ENCODE data around the gene ATP11A.
"Not testable (repeated sequence)": the region's sequence is repeated elsewhere in the genome, so short reads cannot be mapped to it uniquely, and the experiment has no call there.

The ATP11A gene

DNA sequence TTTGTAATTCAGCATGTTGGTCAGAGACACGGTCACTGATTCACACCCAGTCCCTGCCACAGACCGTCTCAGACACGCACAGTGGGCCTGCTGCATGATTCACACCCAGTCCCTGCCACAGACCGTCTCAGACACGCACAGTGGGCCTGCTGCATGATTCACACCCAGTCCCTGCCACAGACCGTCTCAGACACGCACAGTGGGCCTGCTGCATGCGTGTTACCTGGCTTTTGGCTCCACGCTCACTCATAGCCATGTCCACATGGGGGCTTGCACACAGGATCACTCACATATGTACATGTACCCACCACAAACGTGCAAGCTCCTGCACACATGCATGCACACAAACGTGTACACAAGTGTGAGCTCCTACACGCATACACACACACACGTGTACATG lies 194.9 kb downstream of the ATP11A start:
- not testable (repeated sequence) for FAIRE-seq

DNA sequence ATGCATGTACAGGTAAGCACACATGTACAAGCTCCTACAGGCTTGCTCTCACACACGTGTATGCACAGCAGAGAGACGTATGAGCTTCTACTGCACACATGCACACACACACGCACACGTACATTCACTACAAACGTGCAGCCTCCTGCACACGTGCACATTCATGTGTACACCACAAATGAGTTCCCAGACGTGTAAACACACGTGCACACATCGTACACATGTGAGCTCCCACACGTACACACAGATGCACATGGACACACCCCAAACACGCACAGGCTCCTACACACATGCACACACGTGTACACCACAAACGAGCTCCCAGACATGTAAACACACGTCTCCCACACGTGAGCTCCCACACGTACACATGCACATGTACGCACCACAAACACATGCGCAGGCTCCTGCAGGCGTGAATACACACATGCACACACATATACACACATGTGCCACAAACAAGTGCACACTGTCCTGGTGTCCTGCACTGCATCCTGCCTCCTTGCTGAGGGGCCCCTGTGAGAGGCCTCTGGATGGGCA lies 195.5 kb downstream of the ATP11A start:
- no peak for FAIRE-seq

DNA sequence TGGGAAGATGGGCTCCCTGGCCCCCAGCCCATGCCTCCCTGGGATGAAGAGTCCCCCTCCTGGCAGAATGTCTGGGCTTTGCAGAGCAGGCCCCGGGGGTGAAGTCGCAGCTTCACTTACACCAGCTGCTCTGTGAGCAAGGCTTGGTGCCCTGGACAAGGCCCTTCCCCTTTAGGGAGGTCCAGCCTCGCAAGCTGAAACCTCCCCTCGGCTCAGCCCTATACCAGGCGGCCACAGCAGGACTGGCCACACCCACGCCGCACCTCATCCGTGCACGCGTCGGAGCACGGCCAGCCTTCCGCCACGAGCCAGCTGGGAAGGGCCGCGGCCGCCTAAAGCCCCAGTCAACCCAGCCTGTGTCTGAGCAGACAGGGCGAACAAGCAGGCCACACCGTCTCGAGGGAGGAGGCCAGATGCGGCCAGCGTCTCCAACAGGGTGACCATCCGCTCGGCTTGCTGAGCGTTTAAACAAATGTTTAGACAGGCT lies 196.0 kb downstream of the ATP11A start:
- FAIRE-seq: no peak

DNA sequence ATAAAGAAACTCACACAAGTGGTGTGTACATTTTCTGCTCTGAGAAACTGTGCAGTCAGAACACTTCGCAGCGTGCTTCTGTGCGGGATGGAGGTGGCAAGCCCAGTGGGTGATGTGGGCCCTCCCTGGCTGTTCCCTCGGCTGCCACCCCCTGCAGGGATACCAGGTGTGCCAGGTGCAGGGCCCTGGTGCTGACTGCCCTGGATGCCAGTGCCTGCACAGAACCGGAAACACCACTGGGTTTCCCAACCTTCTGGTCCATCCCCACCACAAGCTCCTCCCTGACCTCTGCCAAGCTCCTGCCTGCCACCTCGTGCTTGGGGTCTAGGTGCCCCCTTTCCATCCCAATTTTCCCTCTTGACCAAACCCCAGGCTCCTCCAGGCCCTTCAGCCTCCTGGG lies 197.3 kb downstream of the ATP11A start:
- no peak for FAIRE-seq

DNA sequence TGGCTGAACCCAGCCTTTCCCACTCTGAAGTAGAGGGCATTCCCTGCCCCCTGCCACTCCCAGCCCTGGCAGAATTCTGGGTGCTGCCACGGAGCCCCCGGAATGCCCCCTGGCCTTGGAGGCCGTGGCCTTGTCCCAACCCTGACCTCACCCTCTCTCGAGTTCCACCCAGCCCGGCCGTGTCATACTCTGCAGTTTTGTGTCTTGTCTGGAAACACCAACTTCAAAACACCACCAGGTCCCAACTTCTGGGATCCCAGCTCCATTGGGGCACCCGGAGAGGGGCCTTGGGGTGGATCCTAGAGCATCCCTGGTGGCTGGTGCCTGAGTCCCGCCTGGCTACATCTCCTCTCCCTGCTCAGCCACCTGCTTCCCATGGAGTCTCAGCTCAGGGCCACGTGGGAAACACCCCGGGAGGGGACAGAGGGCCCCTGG lies 197.7 kb downstream of the ATP11A start:
- no peak for FAIRE-seq

DNA sequence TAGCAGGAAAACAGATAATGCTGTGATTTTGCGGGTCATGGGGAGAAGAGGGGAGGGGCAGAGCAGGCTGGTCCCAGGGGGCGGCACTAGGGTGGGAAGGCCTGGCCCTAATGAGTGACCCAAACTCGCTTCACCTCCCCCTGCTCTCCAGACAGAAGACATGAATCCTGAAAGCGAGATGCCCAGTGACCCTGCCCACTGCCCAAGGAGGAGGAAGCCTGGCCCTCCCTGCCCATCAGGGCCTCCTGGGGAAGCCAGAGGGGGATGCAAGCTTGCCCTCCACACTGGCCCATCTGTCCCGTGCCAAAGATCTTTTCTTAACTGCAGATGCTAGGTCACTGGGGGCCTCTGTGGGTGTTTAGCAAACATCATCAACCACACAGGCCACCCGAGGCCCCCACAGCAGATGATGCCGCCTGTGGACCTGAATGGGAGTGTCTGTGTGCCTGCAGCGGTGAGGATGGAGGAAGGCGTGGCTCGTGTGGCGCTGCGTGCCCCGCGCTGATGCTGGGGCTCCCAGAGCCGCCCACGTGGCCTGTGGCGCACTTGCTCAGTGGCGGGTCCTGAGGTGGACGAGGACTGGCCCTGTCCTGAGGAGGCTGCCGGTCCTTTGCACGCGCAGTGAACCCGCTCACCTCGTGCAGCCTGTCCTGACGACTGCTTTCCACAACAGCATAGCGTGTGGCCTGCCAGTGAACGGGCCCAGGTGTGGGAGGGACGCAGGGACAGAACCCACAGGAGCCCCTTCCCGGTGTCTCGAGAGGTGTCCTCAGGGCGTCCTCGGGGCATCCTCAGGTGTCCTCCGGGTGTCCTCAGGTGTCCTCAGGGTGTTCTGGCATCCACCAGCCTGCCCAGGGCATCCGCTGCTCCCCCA lies 198.6 kb downstream of the ATP11A start:
- FAIRE-seq: no peak

DNA sequence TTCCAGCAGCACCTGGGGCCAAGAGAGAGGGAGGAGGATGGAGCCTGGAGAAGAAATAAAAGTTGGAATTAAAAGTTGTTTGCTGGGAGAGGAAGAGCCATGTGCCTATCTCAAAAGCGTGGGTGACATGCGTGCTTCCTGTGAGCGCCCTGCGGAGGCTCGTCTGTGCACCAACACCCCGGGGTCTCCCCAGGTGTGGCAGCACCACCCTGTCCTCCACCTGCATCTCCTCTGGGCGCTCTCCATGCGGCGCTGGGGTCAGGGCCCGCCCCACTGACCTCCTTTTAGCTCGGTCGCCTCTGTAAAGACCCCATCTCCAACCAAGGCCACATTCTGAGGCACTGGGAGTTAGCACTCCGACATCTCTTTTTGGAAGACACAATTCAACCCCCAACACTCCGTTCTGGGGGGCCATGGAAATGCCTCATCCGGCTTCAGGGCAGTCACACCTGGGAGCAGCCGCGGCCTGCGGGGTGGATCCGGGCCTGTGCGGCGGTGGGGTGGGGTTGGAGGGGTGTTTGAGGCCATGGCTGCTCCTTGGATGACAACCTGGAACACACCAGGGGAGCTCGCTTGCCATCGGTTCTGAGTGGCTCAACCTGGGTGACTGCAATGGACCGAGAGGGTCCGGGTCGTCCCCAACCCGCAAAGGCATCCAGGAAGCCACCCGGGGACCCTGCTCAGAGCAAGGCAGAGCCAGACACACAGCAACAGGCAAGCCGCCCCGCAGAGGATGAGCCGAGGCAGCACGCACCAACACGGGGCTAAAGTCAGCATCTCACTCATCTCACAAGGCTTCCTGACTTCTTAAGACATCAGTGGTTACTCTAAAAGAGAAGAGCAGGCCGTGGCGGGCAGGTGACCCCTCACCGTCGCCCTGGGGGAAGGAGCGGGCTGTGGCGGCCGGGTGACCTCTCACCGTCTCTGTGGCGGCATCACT lies 199.8 kb downstream of the ATP11A start:
- FAIRE-seq: no peak

DNA sequence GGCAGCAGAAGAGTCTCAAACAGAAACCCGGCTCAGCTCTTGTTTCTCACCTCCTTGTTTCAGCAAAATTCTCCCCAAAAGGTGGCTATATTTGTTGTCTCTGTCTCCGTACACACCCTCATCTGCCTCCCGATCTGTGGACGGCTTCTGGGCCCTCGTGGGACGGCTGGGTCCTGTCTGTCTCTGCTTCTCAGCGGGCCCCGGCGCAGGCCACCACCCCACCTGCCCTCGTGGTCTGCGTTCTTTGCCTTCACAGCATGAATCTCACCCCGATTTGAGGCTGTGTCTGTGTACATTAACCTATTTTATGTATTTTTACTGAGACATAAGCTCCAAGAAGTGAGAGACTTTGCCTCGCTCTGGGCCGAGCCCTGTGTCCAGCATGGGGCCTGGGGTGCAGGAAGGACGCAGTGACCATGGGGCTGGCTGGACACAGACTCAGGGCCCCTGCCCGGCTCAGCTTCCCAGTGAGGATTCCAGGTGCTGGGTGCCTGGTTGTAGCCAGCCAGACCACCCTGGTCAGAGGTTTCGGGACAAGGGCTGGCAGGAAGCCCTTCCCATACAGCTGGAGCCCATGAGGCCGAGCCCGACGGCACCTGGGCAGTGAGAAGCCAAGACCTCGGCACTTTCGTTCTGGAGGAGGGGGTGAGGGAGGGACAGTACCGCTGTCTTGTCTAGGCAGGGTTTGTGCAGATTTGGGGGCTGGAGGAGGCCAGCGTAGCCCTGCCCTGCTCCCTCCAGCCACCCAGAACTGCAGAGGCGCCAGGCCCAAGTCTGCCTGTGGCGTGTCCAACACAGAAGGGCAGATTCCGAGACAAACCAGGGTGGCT lies 200.7 kb downstream of the ATP11A start:
- FAIRE-seq: no peak

DNA sequence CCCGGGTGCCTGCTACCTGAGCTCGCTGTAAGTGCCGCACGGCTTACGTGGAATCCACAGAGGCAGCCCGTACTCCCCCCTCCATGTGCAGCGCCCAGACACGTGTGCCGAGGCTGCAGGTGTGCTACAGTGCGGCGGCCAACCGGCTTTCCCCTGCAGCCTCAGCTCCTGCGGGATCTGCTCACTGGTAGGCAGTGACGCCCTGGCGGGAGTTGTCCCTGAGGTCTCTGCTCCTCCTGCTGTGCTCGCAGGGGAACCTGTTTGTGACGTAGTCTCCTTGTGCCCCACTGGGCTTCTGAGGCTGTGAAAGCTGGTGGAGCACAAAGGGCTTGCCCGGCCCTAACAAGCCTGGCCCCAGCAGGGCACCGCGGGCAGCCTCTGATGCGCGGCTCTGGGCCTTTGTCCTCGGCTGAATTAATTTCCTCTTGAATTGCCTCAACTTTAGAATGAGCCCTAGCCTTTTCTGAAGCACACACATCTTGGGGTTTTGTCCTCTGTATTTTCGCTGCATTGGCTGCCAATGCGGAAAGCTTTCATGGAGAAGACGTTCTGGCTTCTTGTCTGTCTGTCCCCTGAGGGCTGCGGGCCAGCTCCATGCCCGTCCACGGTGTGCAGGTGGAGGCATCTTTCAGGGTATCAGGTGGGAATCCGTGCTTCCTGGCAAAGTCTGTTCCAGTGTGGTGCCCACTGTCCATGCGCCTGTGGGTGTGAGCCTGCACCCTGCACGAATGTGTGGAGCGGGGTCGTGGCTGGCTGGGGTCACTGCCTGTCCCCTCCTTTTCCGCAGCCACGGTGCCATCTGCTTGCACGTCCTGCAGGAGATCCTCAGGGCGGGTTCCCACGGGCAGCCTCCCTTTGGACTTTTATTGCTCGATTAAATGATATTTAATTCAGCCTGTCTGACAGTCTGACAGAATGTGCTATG lies 201.9 kb downstream of the ATP11A start:
- no peak for FAIRE-seq

DNA sequence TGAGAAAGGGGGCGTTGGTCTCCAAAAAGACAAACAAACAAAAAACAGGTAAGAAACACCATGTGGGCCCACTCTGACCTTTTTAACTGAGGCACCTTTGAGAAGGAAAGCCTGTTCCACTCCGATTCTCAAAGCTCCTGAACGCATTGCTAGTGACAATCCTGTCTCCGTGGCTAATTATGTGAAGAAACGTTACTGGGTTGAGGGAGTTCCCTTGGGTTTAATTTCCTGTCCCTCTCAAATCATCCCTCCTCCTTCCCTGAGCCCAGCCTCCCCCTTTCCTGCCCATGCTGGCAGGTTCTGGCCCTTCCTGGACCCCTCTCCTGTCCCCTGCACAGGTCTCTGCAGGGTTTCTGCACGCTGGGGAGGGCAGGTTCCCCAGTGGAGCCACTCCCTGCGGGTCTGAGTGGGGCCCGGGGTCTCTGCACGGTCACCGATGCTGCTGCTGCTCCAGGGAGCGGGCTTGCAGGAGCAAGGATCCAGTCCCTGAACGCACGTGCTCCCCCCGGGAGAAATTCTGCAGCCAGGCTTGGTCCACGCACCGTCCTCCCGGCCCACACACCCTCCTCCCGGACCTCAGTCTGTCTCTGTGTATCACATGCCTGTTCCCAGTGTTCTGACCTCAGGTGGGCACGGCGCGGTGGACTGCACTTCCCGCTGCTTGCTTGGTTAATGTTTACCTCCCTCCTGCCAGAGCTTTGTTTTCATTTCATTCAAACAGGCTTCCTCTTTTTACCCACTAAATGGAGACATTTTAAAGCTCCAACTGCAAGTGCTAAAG lies 202.8 kb downstream of the ATP11A start:
- FAIRE-seq: no peak

DNA sequence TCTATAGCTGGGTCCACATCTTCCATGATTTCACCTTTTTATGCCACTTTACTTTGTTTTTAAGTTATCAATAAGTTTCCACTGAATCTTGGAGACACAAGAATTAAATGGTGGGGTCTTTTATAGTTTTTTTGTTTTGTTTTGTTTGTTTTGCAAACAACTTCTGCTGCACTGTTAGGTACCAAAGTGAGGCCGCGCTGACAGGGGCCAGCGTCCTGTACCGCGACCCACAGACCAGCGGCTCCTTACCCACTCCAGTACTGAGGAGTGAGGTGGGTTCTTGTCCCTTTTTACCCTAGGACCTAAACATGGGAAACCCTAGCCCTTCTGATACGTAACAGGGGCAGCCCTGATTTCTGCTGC lies 203.3 kb downstream of the ATP11A start:
- FAIRE-seq: no peak

DNA sequence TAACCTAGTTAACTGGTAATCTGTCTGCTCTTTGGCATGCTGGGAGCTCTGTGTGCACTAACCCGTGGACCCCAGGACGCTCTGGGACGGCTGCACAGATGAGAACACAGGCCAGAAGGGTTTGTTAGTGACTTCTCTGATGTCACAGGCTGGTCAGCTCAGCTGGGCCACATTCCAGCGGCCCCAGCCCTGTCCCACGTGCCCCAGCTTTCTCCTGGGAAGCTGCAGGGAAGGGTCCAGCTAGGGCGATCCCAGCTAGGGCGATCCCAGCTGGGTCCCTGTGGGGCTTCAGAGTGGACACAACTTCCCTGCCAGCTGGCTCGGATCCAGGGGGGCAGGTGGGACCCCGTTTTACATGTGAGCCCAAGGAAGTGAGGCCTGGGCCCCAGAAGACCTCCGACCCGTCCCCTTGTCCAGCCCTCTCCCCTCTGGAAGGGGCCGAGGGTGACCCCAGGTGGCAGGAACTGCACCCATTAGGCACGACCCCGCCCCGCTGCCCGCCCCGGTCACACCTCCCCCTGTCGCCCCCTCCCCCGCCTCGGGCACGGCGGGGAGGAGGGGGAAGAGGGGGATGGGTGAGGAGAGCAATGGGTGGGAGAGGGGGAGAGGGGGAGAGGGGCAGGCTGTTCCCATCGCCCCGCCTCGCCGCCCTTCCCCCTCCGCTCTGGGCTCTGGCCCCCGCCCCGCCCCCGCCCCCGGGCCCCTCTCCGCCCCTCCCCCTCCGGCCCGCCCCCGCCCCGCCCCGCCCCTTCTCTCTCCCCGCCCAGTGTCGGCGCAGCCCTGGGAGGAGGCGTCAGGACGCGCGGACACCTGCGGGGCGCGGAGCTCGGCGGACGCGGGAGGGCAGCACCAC lies 204.0 kb downstream of the ATP11A start:
- no peak for FAIRE-seq

DNA sequence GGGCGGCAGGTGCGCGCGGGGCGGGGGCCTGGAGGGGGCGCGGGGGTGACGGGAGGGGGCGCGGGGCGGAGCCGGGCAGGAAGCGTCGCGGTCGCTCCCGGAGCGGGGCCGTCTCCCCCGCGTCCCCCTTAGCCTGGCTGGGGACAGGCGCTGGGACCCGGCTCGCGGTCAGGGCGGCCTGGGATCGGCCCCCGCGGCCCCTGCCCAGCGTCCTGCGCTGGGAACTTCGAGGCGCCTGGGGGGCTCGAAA lies 204.5 kb downstream of the ATP11A start:
- no peak for FAIRE-seq

DNA sequence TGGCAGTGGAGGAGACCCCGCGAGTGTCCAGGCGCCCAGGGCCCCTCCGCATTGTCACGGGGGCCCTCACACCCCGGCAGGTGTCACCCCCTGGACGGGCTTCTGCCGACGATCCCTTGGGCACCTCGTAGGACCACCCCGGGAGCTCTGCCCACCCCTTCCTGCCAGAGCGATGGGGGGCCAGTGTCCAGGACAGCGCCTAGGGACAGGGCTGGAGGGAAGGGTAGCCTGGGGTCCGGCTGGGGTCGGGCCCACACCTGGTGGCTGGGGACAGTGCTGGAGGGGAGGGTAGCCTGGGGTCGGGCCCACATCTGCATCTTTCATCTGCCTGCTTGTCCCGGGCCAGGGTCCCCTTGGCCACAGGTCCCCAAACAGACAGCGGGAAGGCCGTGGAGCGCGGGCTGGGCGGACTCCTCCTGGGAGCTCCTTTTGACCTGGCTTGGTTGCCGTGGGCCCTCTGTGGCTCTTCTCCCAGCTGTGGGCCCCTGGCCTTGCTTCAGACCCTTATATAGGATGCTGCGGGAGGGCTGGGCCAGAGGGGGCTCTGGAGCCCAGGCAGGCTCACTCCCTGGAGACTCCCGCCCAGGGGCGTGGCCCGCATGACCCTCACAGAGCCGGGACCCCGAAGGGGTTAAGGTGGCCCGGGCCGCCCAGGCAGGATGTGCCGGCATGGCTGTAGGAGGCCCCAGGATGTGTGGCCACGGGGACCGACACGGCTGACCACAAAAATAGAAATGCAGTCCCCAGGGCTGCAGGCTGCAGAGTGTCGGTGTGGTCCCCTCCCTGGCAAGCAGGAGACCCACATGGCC lies 205.0 kb downstream of the ATP11A start:
- FAIRE-seq: no peak

DNA sequence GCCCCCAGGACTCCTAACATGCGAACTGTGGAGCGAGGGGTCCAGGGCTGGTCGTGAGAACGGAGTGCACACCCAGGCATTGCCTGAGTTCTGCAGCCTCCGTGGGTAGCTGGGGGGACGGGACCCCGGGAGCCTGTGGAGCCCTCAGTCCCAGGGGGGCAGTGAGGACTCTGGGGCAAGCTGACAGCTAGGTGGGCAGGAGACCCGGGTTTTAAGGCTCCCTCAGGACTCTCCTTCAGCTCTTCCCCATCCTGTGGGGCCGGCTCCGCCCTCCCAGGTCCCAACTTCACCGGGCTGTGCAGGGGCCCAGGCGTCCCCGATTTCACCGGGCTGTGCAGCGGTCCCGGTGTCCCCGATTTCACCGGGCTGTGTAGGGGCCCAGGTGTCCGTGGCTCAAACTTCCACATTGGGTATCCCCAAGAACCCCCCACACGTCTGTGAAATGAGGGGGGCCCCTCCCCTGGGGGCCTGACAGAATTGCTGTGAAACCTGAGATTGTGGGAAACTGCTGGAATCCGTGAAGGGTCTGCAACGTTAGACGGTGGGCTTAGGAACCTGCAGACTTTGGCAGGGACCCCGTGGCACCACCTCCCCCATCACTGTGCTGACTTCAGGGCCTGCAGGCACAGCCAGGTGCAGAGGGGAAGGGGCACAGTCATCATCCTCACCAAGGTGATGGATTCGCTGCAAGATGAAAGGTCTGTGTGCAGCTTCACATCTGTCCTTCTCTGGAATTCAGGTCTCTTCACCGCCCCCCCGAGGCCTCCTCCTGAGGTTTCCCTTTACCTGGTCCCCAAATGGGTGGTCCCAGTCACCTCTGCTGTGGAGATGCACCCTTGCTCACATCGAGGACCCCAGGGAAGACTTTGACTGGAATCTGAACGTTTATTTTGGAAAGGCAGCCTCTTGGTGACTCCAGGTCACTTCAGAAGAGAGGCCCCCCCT lies 206.0 kb downstream of the ATP11A start:
- no peak for FAIRE-seq

DNA sequence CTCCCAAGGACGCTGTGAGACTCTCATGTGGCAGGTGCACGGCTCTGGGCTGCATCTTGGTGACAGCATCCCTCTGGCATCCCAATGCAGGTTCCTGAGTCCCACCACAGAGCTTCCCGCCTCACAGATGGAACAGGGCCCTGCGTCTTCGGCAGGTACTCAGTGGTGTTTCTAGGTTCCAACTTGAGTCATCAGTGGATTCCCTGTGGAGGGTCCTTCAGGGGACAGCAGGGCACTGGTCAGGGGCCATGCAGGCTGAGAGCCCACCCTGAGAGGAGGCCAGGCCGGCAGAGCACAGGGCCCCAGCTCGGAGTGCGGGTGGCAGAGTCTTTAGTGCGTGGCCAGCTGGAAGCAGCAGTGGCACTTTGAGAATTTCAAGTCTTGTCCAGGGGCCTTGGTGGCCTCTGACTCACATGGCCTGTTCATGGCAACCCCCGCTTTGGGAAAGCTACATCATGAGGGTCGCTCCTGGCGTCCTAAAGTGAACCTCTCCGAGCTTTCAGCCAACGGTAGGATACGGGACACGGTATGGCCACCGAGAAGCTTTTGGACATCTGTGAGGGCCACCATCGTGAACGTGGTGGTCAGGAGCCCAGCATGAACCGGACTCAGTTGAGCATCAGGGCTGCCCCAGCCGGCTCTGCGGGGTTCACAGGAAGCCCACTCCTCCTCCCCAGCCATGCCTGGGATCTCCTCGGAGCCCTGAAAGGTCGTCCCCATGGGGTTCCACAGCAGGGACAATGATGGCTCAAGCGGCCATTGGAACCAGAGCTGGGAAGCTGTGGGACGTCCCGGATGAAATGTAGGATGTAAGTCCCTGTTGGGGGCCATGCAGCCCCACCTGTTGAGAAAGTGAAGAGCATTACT lies 207.1 kb downstream of the ATP11A start:
- no peak for FAIRE-seq

DNA sequence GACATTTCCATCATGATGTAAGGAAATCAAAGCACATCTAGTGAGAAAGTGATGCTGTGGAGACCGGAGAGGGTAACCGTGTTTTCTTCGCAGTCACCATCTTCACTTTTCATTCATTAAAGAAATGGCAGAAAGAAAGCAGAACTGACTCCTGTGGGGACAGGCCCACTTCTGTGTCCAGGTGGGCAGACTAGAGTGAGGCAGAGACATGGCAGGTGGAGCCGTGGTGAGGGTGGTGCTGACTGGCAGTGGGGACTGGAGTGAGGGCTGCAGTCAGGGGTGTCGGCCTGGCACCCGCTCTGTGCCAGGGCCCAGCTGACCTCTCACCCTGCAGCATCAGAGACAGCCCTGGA lies 207.7 kb downstream of the ATP11A start:
- FAIRE-seq: no peak
